ENCODE data around the gene MCUB. TPM values are rescaled to one million over a fixed set of nuclear protein-coding genes. Genes with fewer than 3 reads are reported as not detected.
A peak's percentile ranks its signal among the peaks of the same experiment; 100 is the strongest.

MCUB gene
- total and polyA plus RNA-seq, 2 experiments from 2014 or later = 32.9 to 52.6 TPM

GRCh38 chr4:109684727-109685126 is 124.7 kb downstream of the MCUB start:
- H3K4me3 ChIP-seq = no peak overlapping the region
- in situ Hi-C loops (cut with MboI) = no loop called here

DNA sequence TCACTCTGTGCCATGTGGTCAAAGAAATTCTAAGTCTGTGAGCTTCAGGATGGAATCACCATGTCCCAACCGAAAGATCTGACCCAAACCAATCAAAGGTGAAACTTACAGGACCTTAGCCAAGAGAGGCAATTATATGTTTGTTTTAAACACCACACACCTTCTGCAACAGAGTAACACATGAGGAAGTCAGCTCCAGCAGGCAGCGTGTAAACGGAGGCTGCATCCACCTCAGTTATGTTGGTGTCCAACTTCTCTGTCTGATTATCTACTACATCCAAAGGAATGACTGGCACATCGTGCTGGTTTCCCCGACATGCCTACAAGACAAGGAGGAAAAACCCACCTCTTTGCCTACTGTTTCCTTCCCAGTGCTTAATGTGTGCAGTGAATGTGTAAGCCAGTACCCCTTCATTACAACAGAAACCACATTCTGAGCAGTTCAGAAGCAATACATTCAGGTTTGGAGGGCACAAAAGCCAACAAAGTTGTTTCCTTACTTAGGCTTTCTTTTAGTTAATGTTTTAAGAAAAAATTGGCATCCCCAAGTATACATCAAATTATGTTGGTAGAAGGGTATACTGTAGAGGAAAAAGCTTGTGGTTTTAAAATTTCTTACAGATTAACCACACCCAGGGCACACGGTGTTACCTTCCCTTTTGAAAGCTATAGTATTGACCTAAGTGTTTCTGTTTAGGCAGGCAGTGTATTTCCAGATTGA is 130.8 kb downstream of the MCUB start:
- H3K4me3 ChIP-seq = no peak overlapping the region
- H4K20me1 ChIP-seq (ENCODE audit: insufficient read depth) = no peaks in the 10 kb centered on the region
- H3K9me3 ChIP-seq (ENCODE audit: low read depth) = no peaks in the 10 kb centered on the region
- TF ChIP-seq EZH2 (IDR thresholded peaks at IDR 0.05; ENCODE audit: insufficient read depth, poor library complexity, severe bottlenecking) (no peak), EZH2phosphoT487 (IDR thresholded peaks at IDR 0.05; ENCODE audit: insufficient read depth, low read depth) (no peak)
- peaks cover 20% of the 10 kb centered on the region for H3K36me3 ChIP-seq (ENCODE audit: low read depth)
- no peaks in the 10 kb centered on the region for H3F3A ChIP-seq (ENCODE audit: insufficient read depth)
- H3K27me3 ChIP-seq (replicated peaks; ENCODE audit: insufficient read depth) = no peaks in the 10 kb centered on the region
- H3K27ac ChIP-seq = no peak overlapping the region
- H3K9ac ChIP-seq = no peak overlapping the region
- H3K4me2 ChIP-seq (ENCODE audit: unreplicated experiment) = no peak overlapping the region
- H3K79me2 ChIP-seq (ENCODE audit: insufficient read depth) = no peaks in the 10 kb centered on the region
- in situ Hi-C loops (cut with MboI) = no loop called here
- no peaks in the 10 kb centered on the region for H3K9me2 ChIP-seq (ENCODE audit: insufficient read depth)
- H2AFZ ChIP-seq = no peak overlapping the region
- no peak for DNase-seq
- H3K4me1 ChIP-seq (ENCODE audit: insufficient read depth) = peaks cover 6% of the 10 kb centered on the region; the same call in 1 of the 2 replicates
- WGBS, 2 experiments (ENCODE audit: low coverage in 1 of 2, low lambda C conversion rate in 2 of 2, missing lambda C conversion rate in 2 of 2) = 93 to 94% methylated on average over 6 of the region's 6 CpGs

More at GRCh38 chr4:109684727-109685126, 124.7 kb downstream of the MCUB start:
- Histone ChIP-seq H2AFZ (no peak overlapping the region), H3K27ac (no peak overlapping the region), H3K9me2 (ENCODE audit: insufficient read depth) (no peaks in the 10 kb centered on the region), H3K4me2 (ENCODE audit: unreplicated experiment) (no peak overlapping the region), H3K9ac (no peak overlapping the region), H3K27me3 (replicated peaks; ENCODE audit: insufficient read depth) (no peaks in the 10 kb centered on the region), H3K79me2 (ENCODE audit: insufficient read depth) (no peaks in the 10 kb centered on the region), H3K9me3 (ENCODE audit: low read depth) (no peaks in the 10 kb centered on the region), H3K36me3 (ENCODE audit: low read depth) (peaks cover 7% of the 10 kb centered on the region; the same call in 1 of the 2 replicates), H4K20me1 (ENCODE audit: insufficient read depth) (no peaks in the 10 kb centered on the region), H3F3A (ENCODE audit: insufficient read depth) (no peaks in the 10 kb centered on the region), H3K4me1 (ENCODE audit: insufficient read depth) (no peaks in the 10 kb centered on the region)
- DNase-seq = no peak
- TF ChIP-seq EZH2 (IDR thresholded peaks at IDR 0.05; ENCODE audit: insufficient read depth, poor library complexity, severe bottlenecking) = no peak
- no peak for TF ChIP-seq EZH2phosphoT487 (IDR thresholded peaks at IDR 0.05; ENCODE audit: insufficient read depth, low read depth)

- H3K27me3 ChIP-seq (replicated peaks; ENCODE audit: insufficient read depth) = no peaks in the 10 kb centered on the region
- no peak overlapping the region for H3K9ac ChIP-seq
- peaks cover 6% of the 10 kb centered on the region; the same call in 1 of the 2 replicates for H3K4me1 ChIP-seq (ENCODE audit: insufficient read depth)
- no peak overlapping the region for H2AFZ ChIP-seq
- H4K20me1 ChIP-seq (ENCODE audit: insufficient read depth) = no peaks in the 10 kb centered on the region
- no peak overlapping the region for H3K4me3 ChIP-seq
- in situ Hi-C loops (cut with MboI) = no loop called here
- no peak overlapping the region for H3K27ac ChIP-seq
- H3K9me2 ChIP-seq (ENCODE audit: insufficient read depth) = no peaks in the 10 kb centered on the region
- no peak for TF ChIP-seq EZH2phosphoT487 (IDR thresholded peaks at IDR 0.05; ENCODE audit: insufficient read depth, low read depth)
- no peak for TF ChIP-seq EZH2 (IDR thresholded peaks at IDR 0.05; ENCODE audit: insufficient read depth, poor library complexity, severe bottlenecking)
- H3K36me3 ChIP-seq (ENCODE audit: low read depth) = peaks cover 20% of the 10 kb centered on the region
- 80 to 94% methylated on average over 1 of the region's 1 CpG for WGBS, 2 experiments (ENCODE audit: low coverage in 1 of 2, low lambda C conversion rate in 2 of 2, missing lambda C conversion rate in 2 of 2)
- H3K9me3 ChIP-seq (ENCODE audit: low read depth) = no peaks in the 10 kb centered on the region
- peak; percentile 23 for DNase-seq
- no peak overlapping the region for H3K4me2 ChIP-seq (ENCODE audit: unreplicated experiment)
- no peaks in the 10 kb centered on the region for H3K79me2 ChIP-seq (ENCODE audit: insufficient read depth)
- H3F3A ChIP-seq (ENCODE audit: insufficient read depth) = no peaks in the 10 kb centered on the region
These were observed 131.4 kb downstream of the MCUB start for GRCh38 chr4:109691411-109691920.

GRCh38 chr4:109698656-109699055 is 138.6 kb downstream of the MCUB start:
- Histone ChIP-seq H3K9ac (no peak overlapping the region), H3K27ac (no peak overlapping the region), H4K20me1 (ENCODE audit: insufficient read depth) (no peaks in the 10 kb centered on the region), H3K4me1 (ENCODE audit: insufficient read depth) (peaks cover 8% of the 10 kb centered on the region; the same call in 1 of the 2 replicates), H3K79me2 (ENCODE audit: insufficient read depth) (peaks cover 26% of the 10 kb centered on the region), H3K36me3 (ENCODE audit: low read depth) (no peaks in the 10 kb centered on the region; the same call in 1 of the 2 replicates), H2AFZ (no peak overlapping the region), H3F3A (ENCODE audit: insufficient read depth) (peaks cover 2% of the 10 kb centered on the region; the same call in 1 of the 2 replicates), H3K9me3 (ENCODE audit: low read depth) (no peaks in the 10 kb centered on the region), H3K27me3 (replicated peaks; ENCODE audit: insufficient read depth) (no peaks in the 10 kb centered on the region), H3K4me3 (no peak overlapping the region), H3K4me2 (ENCODE audit: unreplicated experiment) (no peak overlapping the region), H3K9me2 (ENCODE audit: insufficient read depth) (no peaks in the 10 kb centered on the region)
- no peak for TF ChIP-seq EZH2phosphoT487 (IDR thresholded peaks at IDR 0.05; ENCODE audit: insufficient read depth, low read depth)
- DNase-seq = no peak
- WGBS, 2 experiments (ENCODE audit: low coverage in 1 of 2, low lambda C conversion rate in 2 of 2, missing lambda C conversion rate in 2 of 2) = 94 to 97% methylated on average over 1 of the region's 1 CpG
- in situ Hi-C loops (cut with MboI) = no loop called here

All from GM23248 (cell line).